ENCODE measurements around the gene UBE2D4. TPM values are rescaled to one million over a fixed set of nuclear protein-coding genes. Genes with fewer than 3 reads are reported as not detected.
A peak's percentile ranks its signal among the peaks of the same experiment; 100 is the strongest.
"Not testable (repeated sequence)": the region's sequence is repeated elsewhere in the genome, so short reads cannot be mapped to it uniquely, and the experiment has no call there.

UBE2D4 gene
- total and polyA plus RNA-seq, 10 donors = 8.2 to 19.5 (median 12.7) TPM

DNA sequence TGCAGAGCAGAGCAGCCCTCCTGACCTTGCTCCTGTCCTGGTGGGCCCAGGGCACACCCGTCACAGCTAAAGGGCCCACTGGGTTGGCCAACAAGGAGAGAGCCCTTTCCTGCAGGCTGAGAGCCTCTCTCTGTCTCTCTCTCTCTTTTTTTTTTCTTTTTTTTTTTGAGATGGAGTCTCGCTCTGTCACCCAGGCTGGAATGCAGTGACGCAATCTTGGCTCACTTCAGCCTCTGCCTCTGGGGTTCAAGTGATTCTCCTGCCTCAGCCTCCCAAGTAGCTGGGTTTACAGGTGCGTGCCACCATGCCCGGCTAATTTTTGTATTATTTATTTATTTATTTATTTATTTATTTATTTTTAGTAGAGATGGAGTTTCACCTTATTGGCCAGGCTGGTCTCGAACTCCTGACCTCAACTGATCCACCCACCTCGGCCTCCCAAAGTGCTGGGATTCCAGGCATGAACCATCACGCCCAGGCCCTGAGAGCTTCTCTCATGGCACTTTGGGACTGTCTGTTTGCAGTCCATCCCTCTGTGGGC, 47.9 kb downstream of the UBE2D4 start:
- H3K4me3 ChIP-seq; DNase-seq; intact Hi-C loops (cut with DNase I; ENCODE audit: low total_unique reads); H3K4me1 ChIP-seq; H3K9me3 ChIP-seq; H3K27ac ChIP-seq; H3K36me3 ChIP-seq; H3K27me3 ChIP-seq (replicated peaks in 1 of 7): not testable (repeated sequence)
- 80 to 92% (median 84%) methylated on average over 6 to 7 of the region's 8 CpGs for WGBS, 5 donors

DNA sequence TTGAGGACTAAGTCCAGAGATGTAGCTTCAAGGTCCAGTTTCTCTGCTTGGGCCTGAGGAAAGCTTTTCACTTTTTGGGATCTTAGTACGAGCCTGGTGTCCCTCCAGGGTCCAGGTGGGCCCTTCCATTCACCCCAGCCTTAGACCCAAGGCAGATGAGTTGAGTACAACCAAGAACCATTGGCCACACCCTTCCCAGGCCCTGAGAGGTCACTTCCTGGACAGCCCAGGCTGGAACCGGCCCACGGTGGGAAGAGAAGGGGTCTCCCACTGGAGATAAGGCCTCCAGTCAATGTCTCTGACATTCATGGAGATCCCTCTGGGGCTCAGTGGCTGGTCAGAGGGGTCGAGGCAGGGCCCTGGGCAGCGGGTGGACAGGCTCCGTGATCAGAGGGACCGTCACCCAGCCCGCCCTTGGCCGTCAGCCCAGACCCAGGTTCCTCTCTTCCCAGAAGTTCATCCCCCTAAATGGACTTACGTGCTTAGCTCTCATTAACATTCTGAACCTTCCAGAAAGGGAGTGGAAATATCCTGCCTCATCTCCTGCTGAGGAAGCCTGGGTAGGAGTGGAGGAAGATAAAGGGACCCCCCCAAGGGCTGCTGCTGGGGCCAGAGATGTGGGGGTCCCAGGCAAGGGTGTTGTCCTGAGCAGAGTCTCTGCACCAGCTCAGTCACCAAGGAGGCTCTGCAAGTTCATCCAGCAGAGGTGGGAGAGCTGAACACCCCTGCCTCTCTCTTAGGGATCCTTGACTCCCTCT, 48.7 kb downstream of the UBE2D4 start:
- H3K27me3 ChIP-seq (replicated peaks in 1 of 7); H3K36me3 ChIP-seq; DNase-seq; intact Hi-C loops (cut with DNase I; ENCODE audit: low total_unique reads); H3K4me3 ChIP-seq; H3K9me3 ChIP-seq; H3K4me1 ChIP-seq: not testable (repeated sequence)
- H3K27ac ChIP-seq = peak overlapping the region in 2 of 8 donors; percentile 24 to 31
- 69 to 93% (median 79%) methylated on average over 4 to 10 of the region's 10 CpGs for WGBS, 5 donors
- TF ChIP-seq POLR2AphosphoS5 (IDR thresholded peaks at IDR 0.05) = peak in 2 of 3 donors; percentile 21 to 58

DNA sequence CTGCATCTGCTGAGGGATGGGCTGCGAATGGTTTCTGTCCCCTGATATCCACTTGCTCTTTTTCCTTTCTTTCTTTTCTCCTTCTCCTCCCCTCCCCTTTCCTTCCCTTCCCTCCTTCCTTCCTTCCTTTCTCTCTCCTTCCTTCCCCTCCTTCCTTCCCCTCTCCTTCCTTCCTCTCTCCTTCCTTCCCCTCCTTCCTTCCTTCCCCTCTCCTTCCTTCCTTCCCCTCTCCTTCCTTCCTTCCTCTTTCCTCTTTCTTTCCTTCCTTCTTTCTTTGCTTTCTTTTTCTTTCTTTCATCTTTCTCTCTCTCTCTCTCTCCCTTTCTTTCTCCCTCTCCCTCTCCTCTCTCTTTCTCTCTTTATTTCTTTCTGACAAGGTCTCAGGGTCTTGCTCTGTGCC, 51.3 kb downstream of the UBE2D4 start:
- H3K36me3 ChIP-seq = no peaks in the 10 kb centered on the region
- TF ChIP-seq, protein P1, sequence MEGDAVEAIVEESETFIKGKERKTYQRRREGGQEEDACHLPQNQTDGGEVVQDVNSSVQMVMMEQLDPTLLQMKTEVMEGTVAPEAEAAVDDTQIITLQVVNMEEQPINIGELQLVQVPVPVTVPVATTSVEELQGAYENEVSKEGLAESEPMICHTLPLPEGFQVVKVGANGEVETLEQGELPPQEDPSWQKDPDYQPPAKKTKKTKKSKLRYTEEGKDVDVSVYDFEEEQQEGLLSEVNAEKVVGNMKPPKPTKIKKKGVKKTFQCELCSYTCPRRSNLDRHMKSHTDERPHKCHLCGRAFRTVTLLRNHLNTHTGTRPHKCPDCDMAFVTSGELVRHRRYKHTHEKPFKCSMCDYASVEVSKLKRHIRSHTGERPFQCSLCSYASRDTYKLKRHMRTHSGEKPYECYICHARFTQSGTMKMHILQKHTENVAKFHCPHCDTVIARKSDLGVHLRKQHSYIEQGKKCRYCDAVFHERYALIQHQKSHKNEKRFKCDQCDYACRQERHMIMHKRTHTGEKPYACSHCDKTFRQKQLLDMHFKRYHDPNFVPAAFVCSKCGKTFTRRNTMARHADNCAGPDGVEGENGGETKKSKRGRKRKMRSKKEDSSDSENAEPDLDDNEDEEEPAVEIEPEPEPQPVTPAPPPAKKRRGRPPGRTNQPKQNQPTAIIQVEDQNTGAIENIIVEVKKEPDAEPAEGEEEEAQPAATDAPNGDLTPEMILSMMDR (IDR thresholded peaks at IDR 0.05 in 8 of 11, conservative IDR thresholded peaks at IDR 0.05 in 3 of 11) = no peak
- TF ChIP-seq POLR2A (IDR thresholded peaks at IDR 0.05) = no peak
- no peak for TF ChIP-seq POLR2AphosphoS5 (IDR thresholded peaks at IDR 0.05)
- DNase-seq = no peak
- intact Hi-C loops (cut with DNase I; ENCODE audit: low total_unique reads) = no loop called here
- H3K4me1 ChIP-seq = no peaks in the 10 kb centered on the region
- no peak overlapping the region for H3K27ac ChIP-seq
- no peak overlapping the region for H3K4me3 ChIP-seq
- H3K27me3 ChIP-seq (replicated peaks in 1 of 7) = no peaks in the 10 kb centered on the region
- no peaks in the 10 kb centered on the region for H3K9me3 ChIP-seq
- 82 to 100% (median 100%) methylated on average over 1 of the region's 1 CpG for WGBS, 5 donors

DNA sequence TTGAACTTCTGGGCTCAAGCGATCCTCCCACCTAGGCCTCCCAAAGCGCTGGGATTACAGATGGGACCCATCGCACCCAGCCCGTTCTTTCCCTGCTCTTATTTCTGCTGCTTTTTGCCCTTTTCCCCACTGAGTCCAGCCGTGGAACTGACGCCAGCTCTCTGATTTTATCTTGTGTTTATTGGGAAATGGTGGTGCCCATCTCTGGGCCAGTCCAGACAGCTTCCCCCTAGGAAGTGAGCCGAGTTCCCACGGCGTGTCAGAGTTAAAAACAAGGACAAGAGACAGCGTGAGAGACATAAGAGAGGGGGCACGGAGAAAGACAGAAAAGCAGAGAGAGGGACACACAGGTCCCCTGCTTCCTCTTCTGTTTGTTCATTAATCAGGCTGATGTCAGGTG, 51.9 kb downstream of the UBE2D4 start:
- H3K4me1 ChIP-seq; H3K27ac ChIP-seq; H3K9me3 ChIP-seq; intact Hi-C loops (cut with DNase I; ENCODE audit: low total_unique reads); H3K27me3 ChIP-seq (replicated peaks in 1 of 7); DNase-seq; H3K4me3 ChIP-seq; H3K36me3 ChIP-seq: not testable (repeated sequence)
- 79 to 86% (median 84%) methylated on average over 11 of the region's 11 CpGs for WGBS, 5 donors

DNA sequence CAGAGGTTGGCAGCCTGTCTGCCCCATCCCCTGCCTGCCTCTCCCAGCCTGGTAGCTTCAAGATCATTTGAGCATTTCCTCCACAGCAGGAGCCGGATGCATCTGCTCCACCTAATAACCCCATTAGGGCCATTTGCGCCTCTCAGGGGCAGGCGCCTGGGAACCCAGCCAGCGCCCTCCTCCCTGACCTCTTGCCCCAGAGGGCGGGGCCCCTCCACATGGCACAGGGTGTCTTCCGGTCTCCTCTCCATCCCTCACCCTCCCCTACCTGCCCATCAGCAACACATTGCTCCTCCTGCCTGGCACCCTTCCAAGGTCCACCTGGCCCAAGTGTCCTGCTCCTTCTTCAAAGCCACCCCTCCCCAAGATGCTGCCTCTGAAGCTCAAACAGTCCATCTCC, 56.6 kb downstream of the UBE2D4 start:
- H3K36me3 ChIP-seq; intact Hi-C loops (cut with DNase I; ENCODE audit: low total_unique reads); DNase-seq; H3K4me3 ChIP-seq; H3K9me3 ChIP-seq; H3K27me3 ChIP-seq (replicated peaks in 1 of 7); H3K27ac ChIP-seq: not testable (repeated sequence)
- no CpG with 5 or more reads among the region's 6 CpGs for WGBS, 5 donors
- TF ChIP-seq POLR2AphosphoS5 (IDR thresholded peaks at IDR 0.05) = peak in 1 of 3 donors; percentile 18
- H3K4me1 ChIP-seq = peaks cover 0 to 11% (median 6%) of the 10 kb centered on the region in 6 donors

DNA sequence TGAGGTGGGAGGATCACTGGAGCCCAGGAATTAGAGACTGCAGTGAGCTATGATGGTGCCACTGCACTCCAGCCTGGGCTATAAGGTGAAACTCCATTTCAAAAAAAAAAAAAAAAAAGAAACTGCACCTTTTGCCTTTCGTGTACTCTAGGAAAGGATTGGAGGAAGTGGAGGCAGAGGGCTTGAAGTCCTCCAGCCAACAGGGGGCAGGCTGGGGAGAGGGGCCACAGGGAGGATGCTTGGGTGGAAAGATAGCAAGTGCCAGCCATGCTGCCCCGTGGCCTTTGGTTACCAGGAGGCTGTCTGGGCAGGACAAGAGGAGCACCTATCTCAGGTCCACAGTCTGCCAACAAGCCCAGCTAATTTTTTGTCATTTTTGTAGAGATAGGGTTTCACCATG, 57.5 kb downstream of the UBE2D4 start:
- H3K27me3 ChIP-seq (replicated peaks in 1 of 7); H3K36me3 ChIP-seq; H3K9me3 ChIP-seq; intact Hi-C loops (cut with DNase I; ENCODE audit: low total_unique reads); DNase-seq; H3K27ac ChIP-seq; H3K4me3 ChIP-seq: not testable (repeated sequence)
- peaks cover 0 to 11% (median 6%) of the 10 kb centered on the region in 6 donors for H3K4me1 ChIP-seq
- WGBS, 5 donors = 71 to 100% (median 77%) methylated on average over 1 to 2 of the region's 2 CpGs
